Cardiac muscle cell (in vitro differentiated cells and primary cell): ENCODE data around the gene SNAPC4. TPM values are rescaled to one million over a fixed set of nuclear protein-coding genes. Genes with fewer than 3 reads are reported as not detected.

ENCODE experiments used
- DNase-seq, 2 donors: peaks; one replicate each; pipeline versions ENCODE4 v3.0.0 to v3.0.0-alpha.2; 2010 to 2017; ENCODE audit warnings: low read depth in 1 of 2, low spot score in 1 of 2
- H3K27ac ChIP-seq: fragments of 200-600 bp; sonication (generic); 2 replicates; pipeline ENCODE4 v1.5.1; 2016
- H3K27me3 ChIP-seq: fragments of 200-600 bp; sonication (generic); 2 replicates; pipeline ENCODE4 v1.6.0; 2016; ENCODE audit warnings: control low read depth
- H3K36me3 ChIP-seq: fragments of 200-600 bp; sonication (generic); 2 replicates; pipeline ENCODE4 v1.5.1; 2016; ENCODE audit warnings: control low read depth
- H3K4me1 ChIP-seq: fragments of 200-600 bp; sonication (generic); 2 replicates; pipeline ENCODE4 v1.8.1; 2017; ENCODE audit warnings: low read depth, mild to moderate bottlenecking, mixed run types
- H3K4me3 ChIP-seq: fragments of 200-600 bp; sonication (generic); 2 replicates; pipeline ENCODE4 v1.5.1; 2016; ENCODE audit warnings: mild to moderate bottlenecking
- H3K9me3 ChIP-seq: fragments of 200-600 bp; sonication (generic); 2 replicates; pipeline ENCODE4 v1.5.1; 2017; ENCODE audit warnings: low read depth, mild to moderate bottlenecking, control low read depth
- CTCF ChIP-seq: IDR thresholded peaks from 2 replicates; pipeline ENCODE4 v1.5.1; 2012; ENCODE audit warnings: low read depth, mild to moderate bottlenecking, low read length
- polyA plus RNA-seq: library from polyadenylated mRNA; unstranded; fragments of >200 nt; fragmentation: Nextera tagmentation; extraction: Ambion mirVana; gene quantifications from 2 replicates; pipeline ENCODE4 v1.2.1, GENCODE V29; 2016
- total RNA-seq: library from RNA; depleted of rRNA; stranded (reverse); fragments of >200 nt; gene quantifications from 2 replicates; pipeline ENCODE4 v1.2.3, GENCODE V29; 2016

Gene SNAPC4
- total and polyA plus RNA-seq, 2 experiments from 2014 or later: 7.7 to 12.7 TPM

DNA sequence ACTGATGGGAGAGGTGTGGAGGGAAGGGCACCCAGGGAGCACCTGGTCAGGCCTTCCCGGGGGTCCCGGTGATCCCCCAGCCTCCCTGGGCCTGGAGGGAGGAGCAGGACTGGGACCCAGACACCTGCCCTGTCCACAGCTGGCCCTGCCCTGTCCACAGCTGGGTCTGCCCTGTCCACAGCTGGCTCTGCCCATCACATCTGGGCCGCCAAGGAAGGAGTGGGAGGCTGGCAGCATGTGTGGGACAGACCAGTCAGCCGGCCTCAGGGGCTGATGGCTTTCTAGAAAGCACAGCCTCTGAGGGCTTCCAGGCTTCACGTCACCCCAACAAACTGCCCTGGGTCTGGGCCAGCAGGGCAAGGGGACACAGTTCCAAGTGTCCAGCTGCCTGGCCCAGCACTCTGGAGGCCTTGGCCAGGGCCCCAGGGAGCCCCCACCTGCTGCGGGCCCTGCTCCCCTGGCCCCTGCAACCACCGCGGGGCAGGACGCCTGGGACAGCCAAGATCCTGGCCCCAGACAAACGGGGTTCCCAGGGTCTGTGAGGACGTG is 48.6 kb downstream of the SNAPC4 start:
- H3K27ac ChIP-seq: no peak overlapping the region
- no peaks in the 10 kb centered on the region for H3K27me3 ChIP-seq
- H3K36me3 ChIP-seq: peaks cover 5% of the 10 kb centered on the region
- no peak overlapping the region for H3K4me3 ChIP-seq
- no peaks in the 10 kb centered on the region for H3K9me3 ChIP-seq
- TF ChIP-seq CTCF: no peak
- no peak for DNase-seq
- H3K4me1 ChIP-seq: peaks cover 18% of the 10 kb centered on the region

Other genes with a start within 250 kb of the SNAPC4 start
- not detected in 2 replicates for gene LHX3, start 195.0 kb downstream of the SNAPC4 start, total RNA-seq
- not detected in 2 replicates for gene LHX3, start 195.0 kb downstream of the SNAPC4 start, polyA plus RNA-seq
- gene QSOX2, start 154.4 kb downstream of the SNAPC4 start, total RNA-seq: 10.5 and 11.5 TPM in 2 replicates
- 1.7 TPM in 2 replicates for gene QSOX2, start 154.4 kb downstream of the SNAPC4 start, polyA plus RNA-seq
- gene CCDC187, start 96.1 kb downstream of the SNAPC4 start, total RNA-seq: 0.56 and 1.3 TPM in 2 replicates
- gene CCDC187, start 96.1 kb downstream of the SNAPC4 start, polyA plus RNA-seq: 0.13 and 0.16 TPM in 2 replicates
- 88.3 and 116 TPM in 2 replicates for gene GPSM1, start 72.6 kb downstream of the SNAPC4 start, total RNA-seq
- gene GPSM1, start 72.6 kb downstream of the SNAPC4 start, polyA plus RNA-seq: 52.2 and 58.5 TPM in 2 replicates
- 28.0 and 45.4 TPM in 2 replicates for gene DNLZ, start 36.4 kb downstream of the SNAPC4 start, total RNA-seq
- 31.8 and 48.2 TPM in 2 replicates for gene DNLZ, start 36.4 kb downstream of the SNAPC4 start, polyA plus RNA-seq
- gene CARD9, start 26.5 kb downstream of the SNAPC4 start, total RNA-seq: 0.46 and 2.1 TPM in 2 replicates
- 2.1 TPM in 2 replicates for gene CARD9, start 26.5 kb downstream of the SNAPC4 start, polyA plus RNA-seq
- 25.6 and 38.3 TPM in 2 replicates for gene ENTR1, start 10.4 kb upstream of the SNAPC4 start, total RNA-seq
- 25.5 and 30.2 TPM in 2 replicates for gene ENTR1, start 10.4 kb upstream of the SNAPC4 start, polyA plus RNA-seq
- 73.5 and 74.5 TPM in 2 replicates for gene PMPCA, start 10.5 kb upstream of the SNAPC4 start, total RNA-seq
- gene PMPCA, start 10.5 kb upstream of the SNAPC4 start, polyA plus RNA-seq: 128 and 146 TPM in 2 replicates
- 19.2 and 26.8 TPM in 2 replicates for gene INPP5E, start 39.7 kb upstream of the SNAPC4 start, total RNA-seq
- gene INPP5E, start 39.7 kb upstream of the SNAPC4 start, polyA plus RNA-seq: 14.9 and 19.5 TPM in 2 replicates
- gene SEC16A, start 82.9 kb upstream of the SNAPC4 start, total RNA-seq: 33.5 and 39.5 TPM in 2 replicates
- gene SEC16A, start 82.9 kb upstream of the SNAPC4 start, polyA plus RNA-seq: 32.3 and 35.8 TPM in 2 replicates
- 17.8 and 20.9 TPM in 2 replicates for gene NOTCH1, start 145.9 kb upstream of the SNAPC4 start, total RNA-seq
- gene NOTCH1, start 145.9 kb upstream of the SNAPC4 start, polyA plus RNA-seq: 7.1 and 7.3 TPM in 2 replicates